Loucy (cell line): ENCODE results near the gene CCDC134.

Experiments
- H2AFZ ChIP-seq: fragments of 200-600 bp; sonication (generic); 2 replicates; pipeline ENCODE4 v1.6.0; 2016; ENCODE audit warnings: antibody characterized with exemption, mild to moderate bottlenecking, low read length, moderate library complexity
- H3F3A ChIP-seq: fragments of 200-600 bp; 2 replicates; pipeline ENCODE4 v1.6.0; 2016; ENCODE audit warnings: antibody characterized with exemption, low read depth, mild to moderate bottlenecking
- H3K27me3 ChIP-seq: fragments of 200-600 bp; sonication (generic); 2 replicates; pipeline ENCODE4 v1.6.1; 2014; ENCODE audit warnings: low read length, mild to moderate bottlenecking; ENCODE audit not compliant: insufficient read depth, poor library complexity, severe bottlenecking
- H3K36me3 ChIP-seq: fragments of 200-600 bp; sonication (generic); 2 replicates; pipeline ENCODE4 v1.6.1; 2016; ENCODE audit warnings: low read length; ENCODE audit not compliant: insufficient read depth
- H3K4me1 ChIP-seq: fragments of 200-600 bp; sonication (generic); 2 replicates; pipeline ENCODE4 v1.5.1; 2014; ENCODE audit warnings: low read length, mild to moderate bottlenecking; ENCODE audit not compliant: insufficient read depth, poor library complexity, severe bottlenecking
- H3K4me2 ChIP-seq: fragments of 200-600 bp; sonication (generic); 2 replicates; pipeline ENCODE4 v1.6.0; 2014; ENCODE audit warnings: antibody characterized with exemption, low read length, low read depth, mild to moderate bottlenecking; ENCODE audit not compliant: poor library complexity, severe bottlenecking
- H3K4me3 ChIP-seq: fragments of 200-600 bp; sonication (generic); 2 replicates; pipeline ENCODE4 v1.5.1; 2014; ENCODE audit warnings: low read length, mild to moderate bottlenecking, mixed read lengths; ENCODE audit not compliant: poor library complexity, severe bottlenecking
- H3K79me2 ChIP-seq: fragments of 200-600 bp; sonication (generic); 2 replicates; pipeline ENCODE4 v1.6.1; 2014; ENCODE audit warnings: low read length; ENCODE audit not compliant: insufficient read depth
- H3K9ac ChIP-seq: fragments of 200-600 bp; sonication (generic); 2 replicates; pipeline ENCODE4 v1.6.0; 2014; ENCODE audit warnings: mild to moderate bottlenecking, low read depth, low read length, moderate library complexity; ENCODE audit not compliant: poor library complexity, severe bottlenecking
- H3K9me2 ChIP-seq: fragments of 200-600 bp; sonication (generic); replicated peaks from 2 replicates; pipeline ENCODE4 v1.6.1; 2016; ENCODE audit warnings: low read depth, low read length, mixed read lengths
- H3K9me3 ChIP-seq: fragments of 200-600 bp; sonication (generic); 2 replicates; pipeline ENCODE4 v1.6.1; 2014; ENCODE audit warnings: mild to moderate bottlenecking, antibody characterized with exemption, low read length, low read depth; ENCODE audit not compliant: insufficient read depth
- H4K20me1 ChIP-seq: fragments of 200-600 bp; sonication (generic); 2 replicates; pipeline ENCODE4 v1.6.0; 2014; ENCODE audit warnings: antibody characterized with exemption, low read length, mild to moderate bottlenecking; ENCODE audit not compliant: insufficient read depth, poor library complexity, severe bottlenecking
- EZH2phosphoT487 ChIP-seq: fragments of 200-600 bp; IDR thresholded peaks from 2 replicates; pipeline ENCODE4 v1.6.1; 2018; ENCODE audit warnings: antibody characterized with exemption, mild to moderate bottlenecking, moderate library complexity, borderline replicate concordance
- TF ChIP-seq, protein P1 (sequence below): fragments of 200-600 bp; sonication (generic); conservative IDR thresholded peaks from 2 replicates; pipeline ENCODE4 v1.5.1; 2014; ENCODE audit warnings: mild to moderate bottlenecking, antibody characterized with exemption, low read length

The CCDC134 gene

GRCh38 chr22:41798736-41799135 is 1.7 kb upstream of the CCDC134 start:
- no peaks in the 10 kb centered on the region for H3K9me2 ChIP-seq
- peak overlapping the region; percentile 82 for H3K4me3 ChIP-seq
- H3F3A ChIP-seq = no peaks in the 10 kb centered on the region
- TF ChIP-seq EZH2phosphoT487 = no peak
- TF ChIP-seq, protein P1, sequence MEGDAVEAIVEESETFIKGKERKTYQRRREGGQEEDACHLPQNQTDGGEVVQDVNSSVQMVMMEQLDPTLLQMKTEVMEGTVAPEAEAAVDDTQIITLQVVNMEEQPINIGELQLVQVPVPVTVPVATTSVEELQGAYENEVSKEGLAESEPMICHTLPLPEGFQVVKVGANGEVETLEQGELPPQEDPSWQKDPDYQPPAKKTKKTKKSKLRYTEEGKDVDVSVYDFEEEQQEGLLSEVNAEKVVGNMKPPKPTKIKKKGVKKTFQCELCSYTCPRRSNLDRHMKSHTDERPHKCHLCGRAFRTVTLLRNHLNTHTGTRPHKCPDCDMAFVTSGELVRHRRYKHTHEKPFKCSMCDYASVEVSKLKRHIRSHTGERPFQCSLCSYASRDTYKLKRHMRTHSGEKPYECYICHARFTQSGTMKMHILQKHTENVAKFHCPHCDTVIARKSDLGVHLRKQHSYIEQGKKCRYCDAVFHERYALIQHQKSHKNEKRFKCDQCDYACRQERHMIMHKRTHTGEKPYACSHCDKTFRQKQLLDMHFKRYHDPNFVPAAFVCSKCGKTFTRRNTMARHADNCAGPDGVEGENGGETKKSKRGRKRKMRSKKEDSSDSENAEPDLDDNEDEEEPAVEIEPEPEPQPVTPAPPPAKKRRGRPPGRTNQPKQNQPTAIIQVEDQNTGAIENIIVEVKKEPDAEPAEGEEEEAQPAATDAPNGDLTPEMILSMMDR = no peak
- H3K9ac ChIP-seq = peak overlapping the region; percentile 94
- H3K4me2 ChIP-seq = peak overlapping the region; percentile 98
- peaks cover 25% of the 10 kb centered on the region for H3K4me1 ChIP-seq
- no peaks in the 10 kb centered on the region for H3K9me3 ChIP-seq
- no peaks in the 10 kb centered on the region for H3K27me3 ChIP-seq
- H2AFZ ChIP-seq = no peak overlapping the region
- H4K20me1 ChIP-seq = peaks cover 11% of the 10 kb centered on the region
- H3K79me2 ChIP-seq = peaks cover 36% of the 10 kb centered on the region
- H3K36me3 ChIP-seq = no peaks in the 10 kb centered on the region

- H3K9me3 ChIP-seq = no peaks in the 10 kb centered on the region
- H4K20me1 ChIP-seq = peaks cover 11% of the 10 kb centered on the region
- H2AFZ ChIP-seq = peak overlapping the region; percentile 91
- H3K9ac ChIP-seq = peak overlapping the region; percentile 94
- peaks cover 45% of the 10 kb centered on the region for H3K79me2 ChIP-seq
- H3K4me3 ChIP-seq = peak overlapping the region; percentile 82
- no peaks in the 10 kb centered on the region for H3K9me2 ChIP-seq
- no peaks in the 10 kb centered on the region for H3F3A ChIP-seq
- no peaks in the 10 kb centered on the region for H3K27me3 ChIP-seq
- peak overlapping the region; percentile 98 for H3K4me2 ChIP-seq
- no peak for TF ChIP-seq EZH2phosphoT487
- TF ChIP-seq, protein P1 = no peak
- H3K36me3 ChIP-seq = no peaks in the 10 kb centered on the region
- H3K4me1 ChIP-seq = peaks cover 33% of the 10 kb centered on the region
These were observed 762 bp upstream of the CCDC134 start for GRCh38 chr22:41799486-41800347.

DNA sequence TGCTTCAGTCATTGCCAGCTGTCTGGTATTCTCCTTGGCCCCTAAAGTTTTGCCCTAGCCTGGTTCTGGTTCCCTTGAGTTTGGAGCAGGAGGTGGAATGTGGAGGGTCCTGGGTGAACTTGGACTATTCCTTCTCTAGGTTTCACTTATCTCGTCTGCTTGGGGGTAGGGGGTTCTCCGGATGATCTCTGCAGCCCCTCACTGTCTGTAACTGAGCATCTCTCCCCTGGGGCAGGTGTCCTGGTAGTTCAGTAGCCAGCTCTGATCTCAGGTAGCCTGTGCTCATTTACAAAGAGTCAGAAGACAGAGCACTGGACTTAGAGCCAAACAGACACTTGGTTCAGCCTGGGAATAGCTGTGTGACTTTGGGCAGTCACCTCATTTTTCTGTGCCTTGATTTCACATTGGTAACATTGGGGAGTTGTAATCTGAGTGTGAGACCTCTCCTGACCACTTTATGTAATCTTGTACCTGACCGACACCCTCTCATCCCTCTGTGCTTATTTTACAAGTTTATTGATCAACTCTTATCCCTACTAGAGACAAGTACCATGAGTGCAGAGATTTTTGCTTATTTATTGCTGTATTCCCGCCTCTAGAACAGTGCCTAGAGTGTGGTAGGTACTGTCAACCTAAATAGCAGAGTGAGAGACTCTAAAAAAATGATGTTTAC is 804 bp downstream of the CCDC134 start:
- H3K9me3 ChIP-seq = no peaks in the 10 kb centered on the region
- peak overlapping the region; percentile 82 for H3K4me3 ChIP-seq
- peak overlapping the region; percentile 98 for H3K4me2 ChIP-seq
- H3K79me2 ChIP-seq = peaks cover 59% of the 10 kb centered on the region
- peaks cover 43% of the 10 kb centered on the region for H3K4me1 ChIP-seq
- no peaks in the 10 kb centered on the region for H3K27me3 ChIP-seq
- H3F3A ChIP-seq = no peaks in the 10 kb centered on the region
- H3K9me2 ChIP-seq = no peaks in the 10 kb centered on the region
- H2AFZ ChIP-seq = peak overlapping the region; percentile 91; the same call in 1 of the 2 replicates
- H3K9ac ChIP-seq = peak overlapping the region; percentile 94
- TF ChIP-seq EZH2phosphoT487 = no peak
- TF ChIP-seq, protein P1 = no peak
- H3K36me3 ChIP-seq = no peaks in the 10 kb centered on the region
- H4K20me1 ChIP-seq = peaks cover 14% of the 10 kb centered on the region
